CD4-positive, alpha-beta T cell treated with Interleukin-10 for 1 hour (primary cell): ENCODE data around the gene DLGAP1.

Experiments
- DNase-seq: peaks from one replicate; pipeline ENCODE4 v3.0.0-alpha.2; 2020

The DLGAP1 gene

DNA sequence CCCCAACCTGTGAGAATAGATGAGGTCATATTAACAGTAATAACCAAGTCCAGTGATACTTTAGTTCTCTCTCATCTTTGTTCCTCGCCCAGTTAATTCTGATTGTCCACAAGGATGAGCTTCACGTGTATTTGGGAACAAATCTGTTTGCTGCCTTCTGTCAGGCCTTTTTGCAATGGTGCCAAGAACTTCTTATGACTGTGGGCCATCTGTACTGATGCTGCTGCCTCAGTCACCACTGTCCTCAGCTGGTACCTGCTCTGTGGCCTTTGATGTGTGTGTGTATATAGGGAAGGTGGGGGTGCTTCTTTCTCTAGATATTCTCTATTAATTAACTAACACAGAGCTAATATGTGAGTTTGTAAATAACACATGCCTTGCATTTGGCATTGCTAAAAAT, 612.3 kb downstream of the DLGAP1 start:
- DNase-seq = no peak

GRCh38 chr18:3840766-3841165, 614.3 kb downstream of the DLGAP1 start:
- no peak for DNase-seq

GRCh38 chr18:3839581-3839981, 615.5 kb downstream of the DLGAP1 start:
- no peak for DNase-seq

DNA sequence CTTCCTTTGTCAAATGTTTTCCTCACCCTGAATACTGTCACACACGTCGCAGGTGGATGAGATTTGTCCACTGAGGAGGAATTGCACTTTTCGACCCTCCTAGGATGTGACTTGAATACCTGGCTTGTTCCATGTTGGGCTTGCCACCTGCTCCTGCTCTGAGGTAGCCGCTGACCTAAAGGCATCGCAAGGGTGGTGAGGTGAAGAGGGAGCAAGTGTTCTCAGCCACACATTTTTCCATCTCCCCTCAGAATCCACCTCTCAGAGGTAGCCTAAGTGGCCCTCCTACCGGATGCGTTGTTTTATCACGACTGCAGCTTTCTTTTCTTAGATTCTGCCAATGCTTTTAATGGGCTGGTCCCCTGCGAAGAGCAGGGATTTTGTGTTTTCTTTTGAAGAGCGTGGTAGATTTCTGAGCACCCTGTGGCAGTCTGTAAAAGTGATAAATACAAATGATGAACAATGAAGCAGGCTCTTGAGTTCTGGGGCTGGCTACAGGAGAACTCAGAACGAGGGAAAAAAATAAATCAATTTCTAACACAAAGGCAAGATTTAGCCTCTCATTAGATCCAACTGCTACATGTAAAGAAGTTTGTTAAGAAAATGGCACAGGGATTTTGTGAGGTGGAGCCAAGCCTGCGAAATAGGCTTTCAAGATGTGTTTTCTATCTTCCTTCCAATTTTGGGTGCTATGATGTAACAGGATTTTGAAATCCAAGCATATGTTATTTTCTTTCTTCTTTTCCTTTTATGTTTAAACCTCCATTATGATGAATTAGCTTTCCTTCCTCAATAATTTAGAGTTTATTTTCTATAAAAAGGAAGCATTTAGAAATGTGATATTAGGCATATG, 618.4 kb downstream of the DLGAP1 start:
- DNase-seq = no peak

GRCh38 chr18:3832025-3832638, 623.0 kb downstream of the DLGAP1 start:
- no peak for DNase-seq

DNA sequence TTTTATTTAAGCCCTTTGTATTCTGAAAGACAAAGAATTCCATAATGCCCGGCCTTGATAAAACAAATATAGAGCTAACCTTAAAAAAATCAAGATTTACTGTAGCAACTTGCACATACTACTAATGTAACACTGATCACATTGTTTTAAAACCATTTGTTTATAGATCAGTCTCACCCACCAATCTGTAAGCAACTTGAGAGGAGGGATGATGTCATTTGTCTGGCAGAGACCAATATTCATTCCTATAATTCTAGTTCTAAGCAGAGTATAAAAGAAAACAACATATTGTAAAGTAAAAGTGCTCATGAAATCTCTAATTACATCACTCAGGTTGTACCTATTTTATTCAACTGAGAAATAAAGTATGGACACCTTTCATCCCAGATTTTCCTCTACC, 624.5 kb downstream of the DLGAP1 start:
- no peak for DNase-seq

DNA sequence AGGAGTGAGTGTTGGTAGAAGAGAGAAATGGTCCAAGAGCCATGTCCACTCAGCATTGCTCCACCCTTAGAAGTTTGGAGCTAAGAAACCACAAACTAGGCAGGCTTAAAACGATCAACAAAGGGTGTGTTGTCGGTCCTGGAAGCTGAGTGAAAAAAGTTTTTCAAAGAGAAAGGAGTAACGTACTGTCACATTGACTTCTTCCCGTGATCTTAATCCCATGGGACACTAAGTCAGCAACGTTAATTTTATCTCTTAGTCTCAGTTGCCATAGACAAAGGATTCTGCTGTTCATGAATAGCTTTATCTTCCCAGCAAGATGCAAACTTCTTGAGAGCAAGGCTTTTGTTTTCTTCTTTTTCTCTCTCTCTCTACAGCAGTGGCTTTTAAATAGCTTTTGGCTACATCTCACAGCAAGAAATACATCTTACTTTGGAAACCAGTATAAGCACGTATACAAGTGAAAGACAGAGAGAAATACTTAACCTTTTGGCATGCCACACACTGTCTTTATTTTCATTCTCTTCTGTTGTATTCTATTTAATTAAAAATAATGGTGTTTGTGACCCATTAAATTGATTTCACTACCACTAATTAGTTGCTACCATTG, 627.8 kb downstream of the DLGAP1 start:
- DNase-seq = no peak

DNA sequence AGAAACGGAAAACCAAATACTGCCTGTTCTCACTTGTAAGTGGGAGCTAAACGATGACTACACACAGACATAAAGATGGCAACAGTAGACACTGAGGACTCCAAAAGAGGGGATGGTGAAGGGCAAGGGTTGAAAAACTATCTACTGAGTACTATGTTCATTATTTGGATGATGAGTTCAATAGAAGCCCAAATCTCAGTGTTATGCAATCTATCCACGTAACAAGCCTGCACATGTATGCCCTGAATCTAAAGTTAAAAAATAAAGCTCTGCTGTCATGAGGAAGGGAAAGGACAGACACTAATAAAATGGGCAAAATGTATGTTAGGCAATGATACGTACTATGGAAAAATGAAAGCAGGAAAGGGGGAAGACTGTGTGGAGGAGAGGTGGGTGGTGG, 629.1 kb downstream of the DLGAP1 start:
- DNase-seq = no peak

GRCh38 chr18:3824101-3824500, 631.0 kb downstream of the DLGAP1 start:
- no peak for DNase-seq

GRCh38 chr18:3823073-3823472, 632.0 kb downstream of the DLGAP1 start:
- no peak for DNase-seq

GRCh38 chr18:3821524-3821923, 633.6 kb downstream of the DLGAP1 start:
- no peak for DNase-seq

GRCh38 chr18:3819961-3820360, 635.1 kb downstream of the DLGAP1 start:
- no peak for DNase-seq

DNA sequence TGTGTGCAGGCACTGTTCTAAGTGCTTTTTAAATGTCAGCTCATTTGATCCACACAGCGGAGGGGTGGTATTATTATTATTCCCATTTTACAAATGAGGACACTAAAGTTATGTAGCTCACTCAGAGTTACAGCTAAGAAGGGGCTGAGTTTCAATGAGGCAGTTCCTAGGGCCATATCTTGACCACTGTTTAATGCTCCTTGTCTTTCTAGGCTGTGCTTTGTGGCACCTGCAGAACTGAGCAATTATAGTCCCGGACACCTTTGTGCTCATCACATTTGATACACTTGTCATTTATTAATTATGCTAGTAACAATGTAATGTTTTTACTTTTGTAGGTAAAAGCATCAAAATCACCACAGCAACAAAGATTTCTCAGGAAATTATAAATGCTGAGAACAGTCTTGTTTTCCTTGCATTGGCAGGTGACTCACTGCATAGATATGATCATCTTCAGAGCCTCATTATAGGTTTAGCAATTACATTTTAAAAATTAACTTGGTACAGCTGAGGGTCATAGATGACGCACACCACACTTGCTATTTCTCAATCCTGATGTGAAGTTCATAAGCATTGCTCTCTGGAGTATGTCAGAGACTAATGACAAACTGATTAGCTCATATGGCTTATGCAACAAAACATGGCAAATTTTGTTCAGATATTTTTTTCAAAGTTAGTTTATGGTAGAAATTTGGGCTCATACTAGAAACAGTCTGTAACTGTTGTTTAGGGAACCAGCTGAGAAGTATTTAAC, 638.3 kb downstream of the DLGAP1 start:
- no peak for DNase-seq

DNA sequence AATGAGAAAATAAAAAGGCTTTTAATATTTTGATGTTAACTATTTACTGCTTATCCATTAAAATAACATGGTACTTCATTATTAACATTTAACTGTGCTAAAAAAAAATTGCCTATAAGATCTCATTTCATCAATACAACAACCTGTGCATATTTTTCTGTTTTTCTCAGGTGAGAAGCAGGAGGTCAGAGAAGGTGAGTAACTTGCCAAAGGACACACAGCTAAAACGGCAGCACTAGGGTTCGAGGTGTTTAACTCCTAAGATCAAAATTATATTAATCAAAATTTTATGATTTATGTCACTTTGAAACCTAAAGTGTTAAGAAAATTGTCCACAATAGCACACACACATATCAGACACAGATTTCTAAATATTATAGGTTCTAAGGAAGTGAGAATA, 639.1 kb downstream of the DLGAP1 start:
- no peak for DNase-seq

GRCh38 chr18:3814816-3815215, 640.3 kb downstream of the DLGAP1 start:
- no peak for DNase-seq

- DNase-seq = no peak
Measured at GRCh38 chr18:3810296-3810695, 644.8 kb downstream of the DLGAP1 start.

- DNase-seq = no peak
Measured at GRCh38 chr18:3808985-3809780, 645.9 kb downstream of the DLGAP1 start.

GRCh38 chr18:3806656-3807055, 648.5 kb downstream of the DLGAP1 start:
- DNase-seq = no peak

DNA sequence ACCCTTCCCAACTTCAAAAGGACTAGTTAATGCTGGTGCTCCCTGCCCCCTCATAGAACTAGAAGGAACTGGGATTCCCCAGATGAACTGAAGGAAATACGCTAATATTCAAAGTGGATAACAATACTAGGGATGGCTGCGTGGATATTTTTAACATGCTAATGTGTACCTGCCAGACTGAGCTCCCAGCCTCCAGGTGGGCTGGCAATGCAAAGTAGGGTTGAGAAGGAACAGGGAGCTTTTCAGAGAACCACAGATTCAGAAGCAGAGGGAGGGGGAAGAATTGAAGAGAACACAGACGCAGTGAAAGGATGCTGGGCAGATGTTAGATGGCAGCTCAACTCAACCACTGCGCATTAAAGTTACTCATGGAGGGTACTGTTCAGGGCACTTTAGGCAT, 650.8 kb downstream of the DLGAP1 start:
- DNase-seq = no peak

DNA sequence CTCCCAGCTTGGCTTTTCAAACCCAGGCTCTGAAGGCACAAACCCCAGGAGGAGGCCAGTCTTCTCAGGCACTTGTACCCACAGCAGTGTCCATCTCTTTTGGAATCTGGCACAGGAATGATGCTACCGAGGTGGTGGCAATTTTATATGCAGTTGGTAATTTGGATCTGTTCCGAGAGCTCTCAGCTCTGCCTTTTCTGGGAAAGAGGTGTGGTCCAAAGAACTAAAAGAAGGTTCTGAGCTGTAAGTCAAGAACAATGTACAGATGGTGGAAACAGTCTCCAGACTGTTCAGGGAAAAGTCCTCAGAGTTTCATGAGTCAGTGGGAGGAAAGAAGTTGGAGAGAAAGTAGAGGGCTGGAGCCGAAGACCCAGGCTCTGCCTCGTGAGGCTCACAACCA, 651.8 kb downstream of the DLGAP1 start:
- DNase-seq = no peak

GRCh38 chr18:3799515-3799914, 655.6 kb downstream of the DLGAP1 start:
- DNase-seq = no peak

GRCh38 chr18:3798032-3798431, 657.1 kb downstream of the DLGAP1 start:
- DNase-seq = no peak

- DNase-seq = no peak
Measured at GRCh38 chr18:3796434-3796833, 658.7 kb downstream of the DLGAP1 start.
